ENCODE data around the gene STMND1.
A peak's percentile ranks its signal among the peaks of the same experiment; 100 is the strongest.

STMND1 gene

DNA sequence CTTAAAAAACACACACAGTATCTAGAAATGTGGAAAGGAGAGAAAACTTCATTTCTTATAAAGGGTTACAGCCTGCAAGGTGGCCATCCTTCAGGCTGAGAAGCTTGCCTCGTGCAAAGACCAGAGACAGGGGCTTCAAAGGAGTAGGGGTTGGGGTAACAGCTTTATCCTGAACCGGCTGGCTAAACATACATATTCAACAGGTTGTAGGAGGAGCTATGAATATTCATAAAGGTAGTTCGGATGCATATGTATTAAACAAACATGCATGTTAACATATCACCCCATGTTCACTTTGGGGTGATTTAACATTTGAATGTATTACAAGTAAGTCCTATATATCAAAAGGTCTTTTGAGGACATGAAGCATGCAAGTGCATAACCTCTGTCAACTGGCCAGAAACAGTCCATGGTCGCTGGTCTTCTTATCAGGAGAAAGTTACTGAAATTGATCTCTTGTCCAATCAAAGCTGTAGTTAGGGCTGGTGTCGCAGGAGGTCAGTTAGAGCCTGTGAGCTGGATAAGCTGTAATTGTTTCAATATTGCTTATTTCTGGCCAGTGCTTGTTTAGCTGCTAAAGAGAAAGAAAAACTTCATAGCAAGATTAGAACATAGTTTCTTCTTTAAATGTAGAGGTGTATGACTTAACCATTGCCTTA is 2.3 kb upstream of the STMND1 start:
- no peak overlapping the region for H3K27ac ChIP-seq (ENCODE audit: low read length)
- H3K9ac ChIP-seq (ENCODE audit: low read depth, low read length) = no peak overlapping the region
- H3K9me3 ChIP-seq (ENCODE audit: insufficient read depth, low read depth, low read length) = no peaks in the 10 kb centered on the region
- H3K27me3 ChIP-seq (ENCODE audit: insufficient read depth, low read length) = peaks cover 52% of the 10 kb centered on the region
- H3K4me3 ChIP-seq (ENCODE audit: low read length) = no peak overlapping the region
- no peaks in the 10 kb centered on the region for H3K36me3 ChIP-seq (ENCODE audit: insufficient read depth, low read depth, low read length)
- H3K4me1 ChIP-seq (ENCODE audit: insufficient read depth, low read length) = 0 out of 2 replicates have a peak, but pooled peaks cover 4% of the 10 kb centered on the region

DNA sequence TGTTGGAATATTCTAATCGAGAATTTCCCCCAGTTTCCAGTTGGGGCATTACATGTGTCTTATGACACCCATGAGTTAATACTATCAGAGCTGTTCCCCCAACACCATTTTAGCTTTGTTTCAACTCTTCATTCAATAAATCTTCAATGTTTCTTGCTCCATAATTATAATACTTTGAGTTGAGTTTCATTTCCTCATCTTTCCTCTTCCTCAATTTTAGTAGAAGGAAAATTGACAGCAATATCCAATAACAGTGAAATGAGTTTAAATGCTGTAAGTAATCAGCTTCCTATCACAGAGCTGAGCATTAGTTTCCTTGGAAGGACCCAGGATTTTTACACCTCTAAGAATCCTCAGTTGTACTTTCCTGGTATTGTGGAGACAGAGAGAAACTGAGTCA is 1.0 kb upstream of the STMND1 start:
- no peak overlapping the region for H3K9ac ChIP-seq (ENCODE audit: low read depth, low read length)
- peaks cover 52% of the 10 kb centered on the region for H3K27me3 ChIP-seq (ENCODE audit: insufficient read depth, low read length)
- H3K27ac ChIP-seq (ENCODE audit: low read length) = no peak overlapping the region
- H3K4me3 ChIP-seq (ENCODE audit: low read length) = no peak overlapping the region
- H3K36me3 ChIP-seq (ENCODE audit: insufficient read depth, low read depth, low read length) = no peaks in the 10 kb centered on the region
- H3K9me3 ChIP-seq (ENCODE audit: insufficient read depth, low read depth, low read length) = no peaks in the 10 kb centered on the region
- 0 out of 2 replicates have a peak, but pooled peaks cover 4% of the 10 kb centered on the region for H3K4me1 ChIP-seq (ENCODE audit: insufficient read depth, low read length)

DNA sequence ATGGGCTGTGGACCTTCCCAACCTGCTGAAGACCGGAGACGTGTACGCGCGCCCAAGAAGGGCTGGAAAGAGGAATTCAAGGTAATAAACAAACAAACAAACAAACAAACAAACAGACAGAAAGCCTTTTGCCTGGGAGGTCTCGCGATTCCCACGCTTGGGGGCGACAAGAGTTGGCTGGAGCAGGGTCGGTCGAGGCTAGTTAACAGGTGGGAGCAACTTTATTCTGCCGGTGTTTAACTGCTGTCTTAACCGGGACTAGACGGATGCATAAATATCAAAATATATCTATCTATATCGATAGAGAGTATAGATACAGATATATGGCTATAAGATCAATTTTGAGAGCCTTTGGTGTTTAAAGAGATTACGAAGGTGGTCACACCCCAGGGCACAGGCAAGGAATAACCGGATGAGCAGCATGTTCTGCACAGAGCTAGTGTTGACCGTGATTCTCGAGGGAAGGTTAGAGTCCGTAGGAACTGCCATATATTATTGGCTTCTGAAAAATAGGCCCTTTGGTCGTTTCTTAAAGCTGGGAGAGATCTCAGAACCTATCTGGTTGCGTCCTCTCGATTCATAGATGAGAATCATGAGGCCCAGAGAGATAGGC is 514 bp downstream of the STMND1 start:
- Histone ChIP-seq H3K9me3 (ENCODE audit: insufficient read depth, low read depth, low read length) (no peaks in the 10 kb centered on the region), H3K9ac (ENCODE audit: low read depth, low read length) (peak overlapping the region; percentile 54; the same call in 1 of the 2 replicates), H3K4me3 (ENCODE audit: low read length) (peak overlapping the region; percentile 74), H3K36me3 (ENCODE audit: insufficient read depth, low read depth, low read length) (no peaks in the 10 kb centered on the region), H3K27ac (ENCODE audit: low read length) (no peak overlapping the region), H3K27me3 (ENCODE audit: insufficient read depth, low read length) (peaks cover 52% of the 10 kb centered on the region), H3K4me1 (ENCODE audit: insufficient read depth, low read length) (0 out of 2 replicates have a peak, but pooled peaks cover 4% of the 10 kb centered on the region)

DNA sequence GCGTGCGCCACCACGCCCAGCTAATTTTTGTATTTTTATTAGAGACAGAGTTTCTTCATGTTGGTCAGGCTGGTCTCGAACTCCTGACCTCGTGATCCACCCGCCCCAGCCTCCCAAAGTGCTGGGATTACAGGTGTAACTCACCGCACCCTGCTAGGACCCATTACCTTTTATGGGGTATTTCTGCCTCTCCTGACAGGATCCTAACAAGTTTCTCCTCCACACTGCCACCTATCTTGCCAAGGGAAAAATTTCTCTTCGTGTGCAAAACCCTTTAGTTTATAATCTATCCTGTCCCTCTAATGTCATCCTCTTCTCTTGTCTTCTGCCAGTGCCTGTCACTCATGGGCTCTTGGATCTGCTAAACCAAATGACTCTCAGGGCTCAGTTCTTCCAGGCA is 1.9 kb downstream of the STMND1 start:
- no peak overlapping the region for H3K4me3 ChIP-seq (ENCODE audit: low read length)
- H3K27ac ChIP-seq (ENCODE audit: low read length) = no peak overlapping the region
- H3K27me3 ChIP-seq (ENCODE audit: insufficient read depth, low read length) = peaks cover 49% of the 10 kb centered on the region
- 0 out of 2 replicates have a peak, but pooled peaks cover 4% of the 10 kb centered on the region for H3K4me1 ChIP-seq (ENCODE audit: insufficient read depth, low read length)
- H3K9ac ChIP-seq (ENCODE audit: low read depth, low read length) = no peak overlapping the region
- no peaks in the 10 kb centered on the region for H3K9me3 ChIP-seq (ENCODE audit: insufficient read depth, low read depth, low read length)
- H3K36me3 ChIP-seq (ENCODE audit: insufficient read depth, low read depth, low read length) = no peaks in the 10 kb centered on the region

DNA sequence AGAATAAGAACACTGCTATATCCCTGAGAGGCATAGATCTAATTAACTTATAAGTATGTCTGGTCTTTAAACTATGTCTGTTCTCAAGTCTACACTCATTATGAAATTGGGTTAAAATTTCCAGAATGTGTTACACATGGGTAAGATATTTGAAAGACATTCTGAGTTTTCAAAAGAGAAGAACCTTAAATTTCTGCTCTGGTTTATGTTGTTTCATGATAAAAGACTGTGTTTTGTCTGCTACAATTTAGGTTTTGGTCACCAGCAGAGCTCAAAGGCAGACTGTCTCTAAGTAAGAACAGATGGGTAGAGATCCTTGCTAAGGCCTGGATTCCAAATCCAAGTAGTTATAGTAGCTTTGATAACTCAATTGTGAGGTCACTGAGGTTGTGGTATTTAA is 6.0 kb downstream of the STMND1 start:
- H3K36me3 ChIP-seq (ENCODE audit: insufficient read depth, low read depth, low read length) = no peaks in the 10 kb centered on the region
- no peaks in the 10 kb centered on the region for H3K4me1 ChIP-seq (ENCODE audit: insufficient read depth, low read length)
- H3K4me3 ChIP-seq (ENCODE audit: low read length) = no peak overlapping the region
- peaks cover 9% of the 10 kb centered on the region for H3K27me3 ChIP-seq (ENCODE audit: insufficient read depth, low read length)
- no peak overlapping the region for H3K27ac ChIP-seq (ENCODE audit: low read length)
- H3K9ac ChIP-seq (ENCODE audit: low read depth, low read length) = no peak overlapping the region
- no peaks in the 10 kb centered on the region for H3K9me3 ChIP-seq (ENCODE audit: insufficient read depth, low read depth, low read length)

DNA sequence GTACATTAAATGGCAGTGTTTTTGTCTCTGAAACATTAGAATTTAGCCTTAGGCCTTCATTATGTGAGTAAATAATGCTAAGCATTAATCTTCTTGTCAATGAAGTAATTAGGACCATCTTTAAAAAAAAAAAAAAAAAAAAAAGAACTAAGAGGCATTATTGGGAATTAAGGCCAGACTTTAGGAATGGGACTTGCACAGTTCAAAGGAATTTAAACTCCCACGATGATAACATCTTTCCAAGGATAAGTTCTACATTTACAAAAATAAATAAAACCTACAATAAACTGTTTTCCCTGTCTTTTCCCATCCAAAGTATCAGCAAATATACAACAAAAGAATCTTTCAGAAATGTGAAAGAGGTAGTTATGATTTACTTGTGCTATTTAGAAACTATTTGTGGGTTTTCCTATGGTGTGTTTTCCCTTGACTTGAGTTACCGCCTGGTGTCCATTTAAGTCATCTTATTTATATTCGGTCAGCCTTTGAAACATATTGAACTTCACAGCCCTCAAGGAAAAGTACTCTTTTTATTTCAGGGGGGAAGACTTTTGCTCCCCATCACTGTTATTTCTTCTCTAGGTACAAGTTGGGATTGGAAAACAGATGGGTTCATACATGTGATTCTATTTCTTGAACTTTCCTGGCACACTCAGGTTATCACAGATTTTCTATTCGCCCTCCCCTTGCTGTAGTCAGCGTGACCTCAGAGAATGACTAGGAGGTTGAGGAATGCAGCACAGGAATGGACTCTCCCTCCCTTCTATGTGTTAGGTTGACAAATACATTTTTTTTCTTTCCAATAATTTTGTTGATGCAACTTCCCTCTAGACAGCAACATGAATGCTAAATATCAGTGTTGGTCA is 13.6 kb downstream of the STMND1 start:
- H3K36me3 ChIP-seq (ENCODE audit: insufficient read depth, low read depth, low read length) = no peaks in the 10 kb centered on the region
- no peaks in the 10 kb centered on the region for H3K9me3 ChIP-seq (ENCODE audit: insufficient read depth, low read depth, low read length)
- no peaks in the 10 kb centered on the region for H3K4me1 ChIP-seq (ENCODE audit: insufficient read depth, low read length)
- H3K27me3 ChIP-seq (ENCODE audit: insufficient read depth, low read length) = no peaks in the 10 kb centered on the region
- no peak overlapping the region for H3K4me3 ChIP-seq (ENCODE audit: low read length)
- H3K27ac ChIP-seq (ENCODE audit: low read length) = no peak overlapping the region
- H3K9ac ChIP-seq (ENCODE audit: low read depth, low read length) = no peak overlapping the region

DNA sequence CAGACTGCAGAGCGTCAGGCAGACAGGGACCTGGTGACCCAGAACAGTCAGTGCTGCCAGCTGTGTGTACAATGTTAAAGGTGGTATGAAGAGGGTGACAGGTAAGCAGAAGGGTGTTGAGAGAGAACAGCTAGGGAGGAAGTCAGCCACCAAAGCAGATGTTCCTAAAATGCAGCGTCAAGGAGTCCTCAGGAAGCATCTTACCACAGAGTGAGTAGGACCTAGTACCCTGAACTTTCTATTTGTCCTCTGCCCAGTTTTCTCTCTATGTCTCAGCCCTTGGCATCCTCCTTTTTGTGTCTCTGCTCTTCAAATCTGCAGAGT is 14.2 kb downstream of the STMND1 start:
- no peak overlapping the region for H3K27ac ChIP-seq (ENCODE audit: low read length)
- H3K27me3 ChIP-seq (ENCODE audit: insufficient read depth, low read length) = no peaks in the 10 kb centered on the region
- no peak overlapping the region for H3K9ac ChIP-seq (ENCODE audit: low read depth, low read length)
- no peaks in the 10 kb centered on the region for H3K9me3 ChIP-seq (ENCODE audit: insufficient read depth, low read depth, low read length)
- H3K4me1 ChIP-seq (ENCODE audit: insufficient read depth, low read length) = no peaks in the 10 kb centered on the region
- H3K36me3 ChIP-seq (ENCODE audit: insufficient read depth, low read depth, low read length) = no peaks in the 10 kb centered on the region
- H3K4me3 ChIP-seq (ENCODE audit: low read length) = no peak overlapping the region

DNA sequence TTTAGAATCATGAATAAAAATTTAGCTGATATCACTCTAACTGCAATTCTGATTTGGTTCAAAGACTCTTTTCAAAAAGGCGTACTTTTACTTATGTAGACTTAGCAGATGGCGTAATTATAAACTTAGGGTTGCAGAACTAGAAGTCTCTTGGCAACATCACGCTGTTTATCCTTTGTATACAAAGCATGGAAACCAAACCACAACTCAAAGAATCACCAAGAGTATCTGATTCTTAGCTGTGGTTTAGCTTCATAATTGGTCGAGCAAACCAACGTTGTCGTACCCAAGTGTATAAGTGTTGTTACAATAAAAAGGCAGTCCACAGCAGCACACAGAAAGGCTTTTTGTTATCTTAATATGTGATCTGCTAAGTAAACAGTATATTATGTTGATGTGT is 18.2 kb downstream of the STMND1 start:
- Histone ChIP-seq H3K9me3 (ENCODE audit: insufficient read depth, low read depth, low read length) (no peaks in the 10 kb centered on the region), H3K36me3 (ENCODE audit: insufficient read depth, low read depth, low read length) (no peaks in the 10 kb centered on the region), H3K27ac (ENCODE audit: low read length) (no peak overlapping the region), H3K9ac (ENCODE audit: low read depth, low read length) (no peak overlapping the region), H3K4me1 (ENCODE audit: insufficient read depth, low read length) (no peaks in the 10 kb centered on the region), H3K27me3 (ENCODE audit: insufficient read depth, low read length) (no peaks in the 10 kb centered on the region), H3K4me3 (ENCODE audit: low read length) (no peak overlapping the region)

DNA sequence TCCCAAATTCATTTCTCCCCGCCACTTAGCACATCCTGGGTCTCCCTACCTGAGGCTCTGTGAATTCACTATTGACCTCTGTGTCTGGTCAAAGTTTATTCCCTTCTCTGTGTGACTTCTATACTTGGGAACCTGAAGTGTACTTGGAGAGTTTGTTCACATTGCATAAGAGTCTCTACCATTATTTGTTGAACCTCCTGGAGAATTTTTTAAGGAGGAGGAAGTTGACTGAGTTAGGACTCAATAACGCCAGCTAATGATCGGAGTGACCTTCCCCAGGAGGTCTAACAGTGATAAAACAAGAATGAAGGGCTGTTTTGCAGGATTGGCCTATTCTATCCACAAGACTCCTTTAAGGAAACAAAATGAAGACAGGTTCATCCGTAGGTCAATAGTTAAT is 23.6 kb downstream of the STMND1 start:
- no peaks in the 10 kb centered on the region for H3K36me3 ChIP-seq (ENCODE audit: insufficient read depth, low read depth, low read length)
- peaks cover 4% of the 10 kb centered on the region; the same call in 1 of the 2 replicates for H3K4me1 ChIP-seq (ENCODE audit: insufficient read depth, low read length)
- H3K4me3 ChIP-seq (ENCODE audit: low read length) = no peak overlapping the region
- no peak overlapping the region for H3K9ac ChIP-seq (ENCODE audit: low read depth, low read length)
- H3K9me3 ChIP-seq (ENCODE audit: insufficient read depth, low read depth, low read length) = no peaks in the 10 kb centered on the region
- H3K27ac ChIP-seq (ENCODE audit: low read length) = no peak overlapping the region
- H3K27me3 ChIP-seq (ENCODE audit: insufficient read depth, low read length) = no peaks in the 10 kb centered on the region

DNA sequence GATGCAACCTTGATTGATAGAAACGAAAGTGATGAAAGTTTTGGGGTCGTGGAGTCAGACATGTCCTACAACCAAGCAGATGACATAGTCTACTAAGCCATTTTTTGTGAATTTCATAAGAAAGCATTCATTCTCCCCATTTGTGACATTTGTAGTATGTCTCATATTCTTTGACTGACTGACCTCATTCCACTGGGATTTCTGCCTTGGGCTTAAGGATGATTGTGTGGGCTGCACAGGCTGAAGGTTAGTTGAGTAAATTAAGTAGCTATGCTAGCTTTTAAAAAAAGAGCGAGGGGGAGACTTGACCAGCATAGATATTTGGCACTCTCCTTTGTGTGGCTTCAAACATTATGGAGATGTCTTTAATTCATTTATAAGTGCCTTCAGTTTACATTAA is 28.9 kb downstream of the STMND1 start:
- peaks cover 4% of the 10 kb centered on the region; the same call in 1 of the 2 replicates for H3K4me1 ChIP-seq (ENCODE audit: insufficient read depth, low read length)
- H3K36me3 ChIP-seq (ENCODE audit: insufficient read depth, low read depth, low read length) = no peaks in the 10 kb centered on the region
- H3K4me3 ChIP-seq (ENCODE audit: low read length) = no peak overlapping the region
- H3K27me3 ChIP-seq (ENCODE audit: insufficient read depth, low read length) = no peaks in the 10 kb centered on the region
- no peaks in the 10 kb centered on the region for H3K9me3 ChIP-seq (ENCODE audit: insufficient read depth, low read depth, low read length)
- H3K27ac ChIP-seq (ENCODE audit: low read length) = no peak overlapping the region
- no peak overlapping the region for H3K9ac ChIP-seq (ENCODE audit: low read depth, low read length)

DNA sequence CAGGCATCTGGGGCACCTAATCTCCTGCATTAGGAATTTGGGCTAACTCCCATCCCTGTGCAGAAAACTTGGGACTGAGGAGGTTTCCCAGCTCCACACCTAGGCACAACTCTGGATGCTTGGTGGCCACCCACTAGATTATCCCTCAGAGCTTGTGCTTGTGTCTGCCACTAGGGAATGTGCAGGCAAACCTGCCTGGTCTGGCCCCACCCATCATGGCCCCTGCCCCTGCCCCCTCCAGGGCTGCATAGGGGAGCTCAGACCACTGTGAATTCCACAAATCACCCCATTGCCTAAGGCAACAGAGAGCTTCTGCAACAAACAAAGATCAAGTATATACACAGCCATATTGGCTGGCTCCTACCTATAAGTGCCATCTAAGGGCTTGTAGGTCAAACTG is 31.1 kb downstream of the STMND1 start:
- H3K27ac ChIP-seq (ENCODE audit: low read length) = no peak overlapping the region
- H3K4me1 ChIP-seq (ENCODE audit: insufficient read depth, low read length) = no peaks in the 10 kb centered on the region

More for the DNA sequence above, 31.1 kb downstream of the STMND1 start:
- no peak overlapping the region for H3K9ac ChIP-seq (ENCODE audit: low read depth, low read length)
- H3K4me3 ChIP-seq (ENCODE audit: low read length) = no peak overlapping the region
- peaks cover 3% of the 10 kb centered on the region; the same call in 1 of the 2 replicates for H3K9me3 ChIP-seq (ENCODE audit: insufficient read depth, low read depth, low read length)
- no peaks in the 10 kb centered on the region for H3K27me3 ChIP-seq (ENCODE audit: insufficient read depth, low read length)
- no peaks in the 10 kb centered on the region for H3K36me3 ChIP-seq (ENCODE audit: insufficient read depth, low read depth, low read length)
